Measurements from ENCODE around the gene LSM12.
A peak's percentile ranks its signal among the peaks of the same experiment; 100 is the strongest.

LSM12 gene

GRCh38 chr17:44006598-44007345, 59.7 kb downstream of the LSM12 start (continued):
- TF ChIP-seq PBX3 (CRISPR knock-in tag; IDR thresholded peaks at IDR 0.05) (no peak), HOXA7 (CRISPR knock-in tag; IDR thresholded peaks at IDR 0.05; ENCODE audit: borderline replicate concordance) (no peak), ZNF398 (tag by site-specific recombination; IDR thresholded peaks at IDR 0.05) (peak; percentile 55; the same call in 1 of the 2 replicates), ZBTB20 (tag by site-specific recombination; IDR thresholded peaks at IDR 0.05) (no peak), ZBTB26 (tag by site-specific recombination; optimal IDR thresholded peaks at IDR 0.05) (peak; percentile 26), ZNF600 (tag by site-specific recombination; IDR thresholded peaks at IDR 0.05) (peak; percentile 81)

- H3K4me1 ChIP-seq (ENCODE audit: control insufficient read depth, insufficient read depth, low read length): peaks cover 9% of the 10 kb centered on the region
- ChIA-PET CTCF (interaction anchor here (0.6 to 4.7 kb wide), 7 partner anchors 9 to 163 kb away, joined by 3 to 28 read pairs (median 5); no protein-coding TSS in a partner anchor), POLR2A (interaction anchor here (0.5 to 1.7 kb wide), 10 partner anchors 8 to 963 kb away, joined by 3 to 7 read pairs (median 4); partner anchors contain the start of genes TMEM101 and TMUB2)
- TF ChIP-seq ZNF146 (tag by site-specific recombination; IDR thresholded peaks at IDR 0.05): 0 out of 2 replicates have a peak, but pooled peaks have one; percentile 16
- no peak for TF ChIP-seq ZNF530 (tag by site-specific recombination; IDR thresholded peaks at IDR 0.05; ENCODE audit: low read depth)
- no peaks in the 10 kb centered on the region for H3K9me3 ChIP-seq (ENCODE audit: control insufficient read depth, insufficient read depth, low read depth, low read length)
- H3K4me3 ChIP-seq (ENCODE audit: low read depth, low read length): peak overlapping the region; percentile 46
- peak overlapping the region; percentile 27; the same call in 1 of the 2 replicates for H3K27ac ChIP-seq (ENCODE audit: extremely low read depth, low read depth, low read length)
- H3K36me3 ChIP-seq (ENCODE audit: control insufficient read depth in 2 of 2, insufficient read depth in 1 of 2, low read length in 2 of 2): peaks cover 0 to 9% of the 10 kb centered on the region in 2 experiments; a peak in 1 of 3 replicates
These were observed 60.2 kb downstream of the LSM12 start for GRCh38 chr17:44006272-44006597.

- H3K4me1 ChIP-seq (ENCODE audit: control insufficient read depth, insufficient read depth, low read length): peaks cover 7% of the 10 kb centered on the region
- CTCF ChIA-PET: interaction anchor here (0.7 to 4.7 kb wide), 6 partner anchors 9 to 163 kb away, joined by 3 to 28 read pairs (median 6); no protein-coding TSS in a partner anchor
- TF ChIP-seq PBX3 (CRISPR knock-in tag; IDR thresholded peaks at IDR 0.05): peak; percentile 30; the same call in 1 of the 2 replicates
- TF ChIP-seq PRDM6 (tag by site-specific recombination; IDR thresholded peaks at IDR 0.05): no peak
- POLR2A ChIA-PET: interaction anchor here (0.5 to 1.7 kb wide), 10 partner anchors 9 to 963 kb away, joined by 3 to 7 read pairs (median 4); partner anchors contain the start of genes TMEM101 and TMUB2
- H3K36me3 ChIP-seq (ENCODE audit: control insufficient read depth in 2 of 2, insufficient read depth in 1 of 2, low read length in 2 of 2): peaks cover 0 to 5% of the 10 kb centered on the region in 2 experiments; a peak in 1 of 3 replicates
- no peak overlapping the region; the same call in 1 of the 2 replicates for H3K27ac ChIP-seq (ENCODE audit: extremely low read depth, low read depth, low read length)
- H3K9me3 ChIP-seq (ENCODE audit: control insufficient read depth, insufficient read depth, low read depth, low read length): no peaks in the 10 kb centered on the region
- H3K4me3 ChIP-seq (ENCODE audit: low read depth, low read length): no peak overlapping the region
These were observed 60.8 kb downstream of the LSM12 start for GRCh38 chr17:44005527-44006271.

All from HEK293 (cell line).